SU-DHL-6 (cell line): ENCODE measurements around the gene JAK1.

Experiments
- EZH2phosphoT487 ChIP-seq: fragments of 200-600 bp; sonication (generic), shearing (Covaris generic); conservative IDR thresholded peaks from 2 replicates; pipeline ENCODE4 v1.6.1; 2018; ENCODE audit warnings: mild to moderate bottlenecking, antibody characterized with exemption, low read length, moderate library complexity, mixed read lengths
- TF ChIP-seq, protein P1 (sequence below): fragments of 200-600 bp; sonication (generic); IDR thresholded peaks from one replicate; pipeline ENCODE4 v1.5.1; 2017; ENCODE audit warnings: antibody characterized with exemption, mild to moderate bottlenecking, low read length, moderate library complexity; ENCODE audit not compliant: insufficient read depth, poor library complexity, severe bottlenecking

DNA sequence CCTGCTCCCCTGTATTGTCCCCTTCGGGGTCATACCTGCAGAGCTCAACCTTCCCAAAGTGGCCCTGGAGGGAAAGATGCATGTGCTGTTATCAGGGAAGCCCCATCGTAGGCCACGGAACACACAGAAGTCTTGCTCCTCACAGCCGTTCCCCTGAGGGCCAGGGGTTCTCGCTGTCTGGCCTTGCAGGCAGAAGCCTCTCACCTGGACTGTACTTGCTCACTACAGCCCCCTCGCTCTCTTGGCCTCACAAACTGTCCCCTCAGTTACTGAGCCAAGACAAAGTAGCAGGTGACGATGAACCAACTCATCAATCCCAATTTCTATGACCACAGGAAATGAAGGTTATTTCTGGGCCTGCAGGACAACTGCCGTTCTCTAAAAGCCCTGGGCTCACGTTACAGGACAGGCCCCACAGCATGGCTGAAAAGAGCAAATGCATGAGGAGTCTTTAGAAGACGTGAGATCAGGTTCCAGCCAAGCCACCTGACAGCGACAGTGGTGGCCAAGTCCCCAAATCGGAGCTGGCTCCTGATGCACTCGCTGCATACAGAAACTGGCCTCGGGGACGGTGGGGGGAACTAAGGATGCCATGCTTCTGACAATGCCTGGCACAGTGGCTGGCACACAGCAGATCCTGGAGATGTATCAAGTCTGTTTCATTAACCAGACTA is 126.5 kb downstream of the JAK1 start:
- TF ChIP-seq, protein P1, sequence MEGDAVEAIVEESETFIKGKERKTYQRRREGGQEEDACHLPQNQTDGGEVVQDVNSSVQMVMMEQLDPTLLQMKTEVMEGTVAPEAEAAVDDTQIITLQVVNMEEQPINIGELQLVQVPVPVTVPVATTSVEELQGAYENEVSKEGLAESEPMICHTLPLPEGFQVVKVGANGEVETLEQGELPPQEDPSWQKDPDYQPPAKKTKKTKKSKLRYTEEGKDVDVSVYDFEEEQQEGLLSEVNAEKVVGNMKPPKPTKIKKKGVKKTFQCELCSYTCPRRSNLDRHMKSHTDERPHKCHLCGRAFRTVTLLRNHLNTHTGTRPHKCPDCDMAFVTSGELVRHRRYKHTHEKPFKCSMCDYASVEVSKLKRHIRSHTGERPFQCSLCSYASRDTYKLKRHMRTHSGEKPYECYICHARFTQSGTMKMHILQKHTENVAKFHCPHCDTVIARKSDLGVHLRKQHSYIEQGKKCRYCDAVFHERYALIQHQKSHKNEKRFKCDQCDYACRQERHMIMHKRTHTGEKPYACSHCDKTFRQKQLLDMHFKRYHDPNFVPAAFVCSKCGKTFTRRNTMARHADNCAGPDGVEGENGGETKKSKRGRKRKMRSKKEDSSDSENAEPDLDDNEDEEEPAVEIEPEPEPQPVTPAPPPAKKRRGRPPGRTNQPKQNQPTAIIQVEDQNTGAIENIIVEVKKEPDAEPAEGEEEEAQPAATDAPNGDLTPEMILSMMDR = no peak
- no peak for TF ChIP-seq EZH2phosphoT487
